Cortex of kidney (tissue), 1 donor: ENCODE measurements around the gene MBTPS2.
"Not testable (repeated sequence)": the region's sequence is repeated elsewhere in the genome, so short reads cannot be mapped to it uniquely, and the experiment has no call there.

Experiments used
- DNase-seq: peaks from one replicate; lab custom pipeline; 2025; lab: John Stamatoyannopoulos, UW

MBTPS2 gene

GRCh38 chrX:21839334-21840192 is at the start of gene MBTPS2:
Gene MBTPS2 (plus strand): TSS chrX:21839617. CDS start chrX:21839735, 118 bp downstream.
- no peak for DNase-seq

- no peak for DNase-seq
These were observed 40.7 kb upstream of the MBTPS2 start for GRCh38 chrX:21798677-21799219.

GRCh38 chrX:21799767-21800166 is 39.6 kb upstream of the MBTPS2 start:
- no peak for DNase-seq

- DNase-seq = no peak
These were observed 39.1 kb upstream of the MBTPS2 start for GRCh38 chrX:21800344-21800770.

- no peak for DNase-seq
These were observed 37.3 kb upstream of the MBTPS2 start for GRCh38 chrX:21802054-21802670.

GRCh38 chrX:21802839-21803238 is 36.6 kb upstream of the MBTPS2 start:
- no peak for DNase-seq

GRCh38 chrX:21806691-21807090 is 32.7 kb upstream of the MBTPS2 start:
- DNase-seq = no peak

GRCh38 chrX:21811832-21812231 is 27.6 kb upstream of the MBTPS2 start:
- no peak for DNase-seq

GRCh38 chrX:21812628-21813027 is 26.8 kb upstream of the MBTPS2 start:
- DNase-seq = no peak

GRCh38 chrX:21813612-21814368 is 25.6 kb upstream of the MBTPS2 start:
- no peak for DNase-seq

- no peak for DNase-seq
These were observed 23.3 kb upstream of the MBTPS2 start for GRCh38 chrX:21816136-21816535.

GRCh38 chrX:21820170-21820569 is 19.2 kb upstream of the MBTPS2 start:
- DNase-seq = not testable (repeated sequence)

- no peak for DNase-seq
These were observed 17.5 kb upstream of the MBTPS2 start for GRCh38 chrX:21821875-21822274.

- DNase-seq = no peak
These were observed 7.9 kb upstream of the MBTPS2 start for GRCh38 chrX:21831496-21831895.

GRCh38 chrX:21837056-21837455 is 2.4 kb upstream of the MBTPS2 start:
- no peak for DNase-seq

GRCh38 chrX:21838937-21839333 is 482 bp upstream of the MBTPS2 start:
- DNase-seq = no peak

GRCh38 chrX:21840193-21840545 is 752 bp downstream of the MBTPS2 start:
- DNase-seq = no peak

- DNase-seq = no peak
These were observed 3.8 kb downstream of the MBTPS2 start for GRCh38 chrX:21843179-21843578.

- no peak for DNase-seq
These were observed 5.7 kb downstream of the MBTPS2 start for GRCh38 chrX:21845096-21845495.

GRCh38 chrX:21847342-21847741 is 7.9 kb downstream of the MBTPS2 start:
- DNase-seq = no peak

- DNase-seq = no peak
These were observed 14.2 kb downstream of the MBTPS2 start for GRCh38 chrX:21853578-21853977.

GRCh38 chrX:21855937-21856415 is 16.6 kb downstream of the MBTPS2 start, which contains the start of gene YY2:
Gene YY2 (plus strand): TSS chrX:21855987. CDS start chrX:21856485, 498 bp downstream.
- no peak for DNase-seq
